ENCODE measurements around the gene IL18RAP.

IL18RAP gene

GRCh38 chr2:102499558-102499957 is 76.6 kb downstream of the IL18RAP start:
- H3K4me3 ChIP-seq (replicated peaks; ENCODE audit: low read depth, low read length) = no peak overlapping the region
- no peak for TF ChIP-seq CTCF (IDR thresholded peaks at IDR 0.05; ENCODE audit: low read depth, low read length, missing control alignments)
- no peak for DNase-seq (ENCODE audit: extremely low read depth, low read depth)
